ENCODE results near the gene TRA2A.

The TRA2A gene

DNA sequence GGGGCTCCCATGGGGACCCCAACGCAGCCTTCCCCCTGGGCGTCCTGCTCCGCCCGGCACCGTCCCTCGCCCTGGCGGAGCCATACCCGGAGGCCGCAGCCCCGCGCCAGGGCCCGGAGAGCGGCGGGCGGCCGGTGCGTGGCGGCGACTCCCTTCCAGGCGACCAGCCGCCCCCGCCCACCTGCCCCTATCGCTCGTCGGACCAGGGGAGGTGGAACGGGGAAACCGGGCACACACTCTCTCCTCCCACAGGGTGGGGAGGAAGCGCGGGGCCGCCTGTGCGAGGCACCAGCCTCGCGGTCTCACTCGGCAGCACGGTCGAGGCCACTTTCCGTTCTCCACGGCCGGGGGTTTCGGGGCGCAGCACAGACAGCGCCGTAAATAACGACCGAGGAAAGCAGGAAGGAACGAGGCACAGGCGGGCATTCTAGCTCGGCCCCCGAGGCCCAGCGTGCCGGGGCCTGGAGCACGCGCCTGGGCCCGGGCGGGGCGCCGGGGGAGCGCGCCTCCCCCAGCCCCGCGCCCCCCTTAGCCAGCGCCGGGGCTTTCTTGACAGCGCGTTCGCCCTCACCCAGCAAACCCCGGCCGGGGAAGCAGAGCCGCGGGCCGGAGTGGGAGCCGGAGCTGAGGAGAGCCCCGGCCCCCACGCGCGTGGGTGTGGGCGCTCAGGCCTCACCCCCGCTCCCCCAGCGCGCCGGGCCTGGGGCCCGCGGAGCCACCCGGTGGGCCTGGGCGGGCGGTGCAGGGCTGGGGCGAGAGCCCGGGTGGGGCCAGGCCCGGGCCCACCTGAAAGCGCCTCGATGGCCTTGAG is 62.4 kb downstream of the TRA2A start:
- peak; percentile 37 for DNase-seq

GRCh38 chr7:23468526-23469149 is 63.1 kb downstream of the TRA2A start:
- DNase-seq, result peak; percentile 35

- peak; percentile 21 for DNase-seq
Measured at GRCh38 chr7:23467806-23468525, 63.8 kb downstream of the TRA2A start.

- no peak for DNase-seq
Measured at GRCh38 chr7:23467291-23467805, 64.4 kb downstream of the TRA2A start.

- no peak for DNase-seq
Measured at GRCh38 chr7:23462846-23463245, 68.9 kb downstream of the TRA2A start.

GRCh38 chr7:23458044-23458443 is 73.7 kb downstream of the TRA2A start:
- no peak for DNase-seq

DNA sequence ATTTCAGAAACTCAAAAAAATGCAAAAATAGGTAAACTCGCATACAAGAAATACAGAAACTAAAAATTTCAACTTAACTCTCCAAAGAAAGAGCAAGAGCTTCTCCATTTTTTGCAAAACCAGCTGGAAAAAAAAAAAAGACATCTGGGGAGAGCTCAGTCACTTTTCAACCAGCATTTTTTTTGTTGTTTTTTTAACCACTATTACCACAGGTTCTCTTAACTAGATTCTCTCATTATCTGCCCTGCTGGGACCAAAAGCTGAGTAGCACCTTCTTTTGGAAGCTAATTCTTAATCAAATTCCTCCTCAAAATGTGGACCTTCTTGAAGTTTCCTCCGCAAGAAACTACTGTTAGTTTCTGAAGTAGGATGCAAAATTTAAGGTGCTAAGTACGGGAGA is 75.7 kb downstream of the TRA2A start:
- no peak for DNase-seq

- DNase-seq, result no peak
Measured at GRCh38 chr7:23454881-23455526, 76.8 kb downstream of the TRA2A start.
